ENCODE measurements around the gene KIAA1958.

GRCh38 chr9:112608851-112609250, 122.2 kb downstream of the KIAA1958 start:
- TF ChIP-seq JUND (IDR thresholded peaks at IDR 0.05; ENCODE audit: low read length) (no peak), CTCF (IDR thresholded peaks at IDR 0.05; ENCODE audit: control extremely low read depth in 1 of 3, insufficient read depth in 1 of 3, low read depth in 1 of 3, low read length in 3 of 3) (no peak), POLR2AphosphoS5 (IDR thresholded peaks at IDR 0.05; ENCODE audit: low read depth, low read length) (no peak), SIN3A (conservative IDR thresholded peaks at IDR 0.05 in 1 of 2, IDR thresholded peaks at IDR 0.05 in 1 of 2; ENCODE audit: low read depth in 1 of 2, low read length in 2 of 2) (no peak), EZH2 (IDR thresholded peaks at IDR 0.05; ENCODE audit: low read depth, low read length, severe bottlenecking) (no peak), POLR2A (IDR thresholded peaks at IDR 0.05; ENCODE audit: control extremely low read depth in 1 of 2, low read depth in 2 of 2, low read length in 2 of 2) (no peak), CHD1 (IDR thresholded peaks at IDR 0.05; ENCODE audit: low read depth, low read length) (no peak)

Measured in H1 (cell line).